Fibroblast of skin of abdomen (primary cell): ENCODE data around the gene BAG5.

Experiments used
- DNase-seq: peaks from one replicate; pipeline ENCODE4 v3.0.0-alpha.2; 2013

Gene BAG5

GRCh38 chr14:103563226-103563620 lies 766 bp upstream of the BAG5 start:
- no peak for DNase-seq

- DNase-seq = peak; percentile 35
Observed at GRCh38 chr14:103562179-103562428, 353 bp downstream of the BAG5 start.

GRCh38 chr14:103561381-103562178 lies 877 bp downstream of the BAG5 start:
- peak; percentile 26 for DNase-seq

GRCh38 chr14:103560691-103561090 lies 1.8 kb downstream of the BAG5 start:
- DNase-seq = no peak

- no peak for DNase-seq
Observed at GRCh38 chr14:103559766-103560165, 2.7 kb downstream of the BAG5 start.

GRCh38 chr14:103558071-103558882 lies 4.2 kb downstream of the BAG5 start:
- peak; percentile 36 for DNase-seq

- no peak for DNase-seq
Observed at GRCh38 chr14:103556946-103557758, 5.3 kb downstream of the BAG5 start.

GRCh38 chr14:103555559-103556337 lies 6.7 kb downstream of the BAG5 start:
- no peak for DNase-seq

GRCh38 chr14:103552846-103553210 lies 9.6 kb downstream of the BAG5 start:
- no peak for DNase-seq

- DNase-seq = no peak
Observed at GRCh38 chr14:103552011-103552845, 10.2 kb downstream of the BAG5 start.

- DNase-seq = no peak
Observed at GRCh38 chr14:103551338-103551762, 11.1 kb downstream of the BAG5 start.

- no peak for DNase-seq
Observed at GRCh38 chr14:103550451-103551337, 11.8 kb downstream of the BAG5 start.

- DNase-seq = no peak
Observed at GRCh38 chr14:103549361-103550311, 12.8 kb downstream of the BAG5 start.

- no peak for DNase-seq
Observed at GRCh38 chr14:103548463-103549351, 13.8 kb downstream of the BAG5 start.

- no peak for DNase-seq
Observed at GRCh38 chr14:103547941-103548462, 14.5 kb downstream of the BAG5 start.

- no peak for DNase-seq
Observed at GRCh38 chr14:103547455-103547940, 15.0 kb downstream of the BAG5 start.

- peak; percentile 37 for DNase-seq
Observed at GRCh38 chr14:103546652-103547454, 15.6 kb downstream of the BAG5 start.
